HEK293T (cell line): ENCODE data around the gene UTP18.

Experiments used
- ARNT ChIP-seq: fragments of 450-650 bp; IDR thresholded peaks from 2 replicates; pipeline ENCODE4 v1.6.1; 2017; ENCODE audit warnings: mild to moderate bottlenecking
- BHLHE40 ChIP-seq: fragments of 450-650 bp; IDR thresholded peaks from 2 replicates; pipeline ENCODE4 v1.6.1; 2016; ENCODE audit warnings: mild to moderate bottlenecking, moderate library complexity, borderline replicate concordance
- HDGF ChIP-seq: fragments of 450-650 bp; IDR thresholded peaks from 2 replicates; pipeline ENCODE4 v1.6.1; 2017; ENCODE audit warnings: antibody characterized with exemption, borderline replicate concordance
- TARDBP ChIP-seq: fragments of 450-650 bp; IDR thresholded peaks from 2 replicates; pipeline ENCODE4 v1.6.1; 2016

DNA sequence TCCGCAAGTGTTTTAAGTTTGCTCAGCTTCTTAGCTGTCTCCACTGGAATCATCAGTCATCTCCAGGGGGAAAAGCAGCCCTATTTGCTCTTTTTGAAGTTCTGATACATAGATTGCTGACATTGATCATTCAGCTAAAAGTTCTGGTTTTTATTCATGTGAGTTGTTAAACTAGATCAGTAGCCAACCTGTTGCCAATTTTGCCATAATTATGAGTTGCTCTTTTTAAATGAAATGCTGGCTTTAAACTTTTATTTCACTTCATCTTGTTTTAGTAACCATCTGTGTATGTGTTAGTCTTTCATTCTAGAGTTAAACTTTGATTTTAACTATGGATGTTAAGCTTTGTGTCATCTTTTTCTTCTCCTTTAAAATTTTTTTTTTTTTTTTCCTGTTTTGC is 12.5 kb downstream of the UTP18 start:
- TF ChIP-seq HDGF, result no peak
- TF ChIP-seq BHLHE40, result no peak
- TF ChIP-seq ARNT, result no peak
- no peak for TF ChIP-seq TARDBP
